ENCODE results near the gene CAB39L. TPM values are rescaled to one million over a fixed set of nuclear protein-coding genes. Genes with fewer than 3 reads are reported as not detected.

The CAB39L gene
- total RNA-seq, 2 donors from 2014 or later, result 5.3 to 8.6 TPM

DNA sequence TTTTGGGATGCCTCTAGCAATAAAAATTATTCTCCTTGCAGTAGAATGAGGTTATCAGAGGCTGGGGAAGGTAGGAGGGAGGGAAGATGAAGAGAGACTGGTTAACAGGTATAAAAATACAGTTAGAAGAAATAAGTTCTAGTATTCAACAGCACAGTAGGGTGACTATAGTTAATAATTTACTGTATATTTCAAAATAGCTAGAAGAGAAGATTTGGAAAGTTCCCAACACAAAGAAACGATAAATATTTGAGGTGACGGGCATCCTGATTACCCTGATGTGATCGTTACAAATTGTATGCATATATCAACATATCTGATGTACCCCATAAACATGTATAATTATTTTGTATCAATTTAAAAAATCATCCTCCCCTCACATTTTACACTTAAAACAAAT, 102.3 kb downstream of the CAB39L start:
- Histone ChIP-seq H3K9ac (ENCODE audit: extremely low read depth, low read length, poor library complexity, severe bottlenecking) (no peak overlapping the region), H3K27ac (ENCODE audit: low read depth, low read length) (no peak overlapping the region), H3K36me3 (ENCODE audit: control insufficient read depth, insufficient read depth, low read length) (no peaks in the 10 kb centered on the region), H3K9me3 (ENCODE audit: control insufficient read depth, low read length) (no peaks in the 10 kb centered on the region), H3K4me1 (ENCODE audit: control insufficient read depth, insufficient read depth, low read length) (no peaks in the 10 kb centered on the region), H3K27me3 (ENCODE audit: control insufficient read depth, insufficient read depth, low read length, poor library complexity, severe bottlenecking) (no peaks in the 10 kb centered on the region), H3K4me3 (ENCODE audit: low read length) (no peak overlapping the region)
- Mint-ChIP-seq H3K27me3 (ENCODE audit: insufficient read depth) (no peaks in the 10 kb centered on the region), H3K27ac (no peak overlapping the region), H3K36me3 (ENCODE audit: low read depth) (no peaks in the 10 kb centered on the region), H3K4me1 (no peaks in the 10 kb centered on the region), H3K4me3 (no peak overlapping the region), H3K9me3 (no peaks in the 10 kb centered on the region)
- no peak for DNase-seq
- TF ChIP-seq, protein P1, sequence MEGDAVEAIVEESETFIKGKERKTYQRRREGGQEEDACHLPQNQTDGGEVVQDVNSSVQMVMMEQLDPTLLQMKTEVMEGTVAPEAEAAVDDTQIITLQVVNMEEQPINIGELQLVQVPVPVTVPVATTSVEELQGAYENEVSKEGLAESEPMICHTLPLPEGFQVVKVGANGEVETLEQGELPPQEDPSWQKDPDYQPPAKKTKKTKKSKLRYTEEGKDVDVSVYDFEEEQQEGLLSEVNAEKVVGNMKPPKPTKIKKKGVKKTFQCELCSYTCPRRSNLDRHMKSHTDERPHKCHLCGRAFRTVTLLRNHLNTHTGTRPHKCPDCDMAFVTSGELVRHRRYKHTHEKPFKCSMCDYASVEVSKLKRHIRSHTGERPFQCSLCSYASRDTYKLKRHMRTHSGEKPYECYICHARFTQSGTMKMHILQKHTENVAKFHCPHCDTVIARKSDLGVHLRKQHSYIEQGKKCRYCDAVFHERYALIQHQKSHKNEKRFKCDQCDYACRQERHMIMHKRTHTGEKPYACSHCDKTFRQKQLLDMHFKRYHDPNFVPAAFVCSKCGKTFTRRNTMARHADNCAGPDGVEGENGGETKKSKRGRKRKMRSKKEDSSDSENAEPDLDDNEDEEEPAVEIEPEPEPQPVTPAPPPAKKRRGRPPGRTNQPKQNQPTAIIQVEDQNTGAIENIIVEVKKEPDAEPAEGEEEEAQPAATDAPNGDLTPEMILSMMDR (conservative IDR thresholded peaks at IDR 0.05), result no peak
- WGBS, 2 experiments (ENCODE audit: insufficient coverage in 1 of 2, insufficient read length in 1 of 2), result 85% methylated on average over 3 of the region's 3 CpGs; no CpG with 5 or more reads in 1 of the 2 experiments

DNA sequence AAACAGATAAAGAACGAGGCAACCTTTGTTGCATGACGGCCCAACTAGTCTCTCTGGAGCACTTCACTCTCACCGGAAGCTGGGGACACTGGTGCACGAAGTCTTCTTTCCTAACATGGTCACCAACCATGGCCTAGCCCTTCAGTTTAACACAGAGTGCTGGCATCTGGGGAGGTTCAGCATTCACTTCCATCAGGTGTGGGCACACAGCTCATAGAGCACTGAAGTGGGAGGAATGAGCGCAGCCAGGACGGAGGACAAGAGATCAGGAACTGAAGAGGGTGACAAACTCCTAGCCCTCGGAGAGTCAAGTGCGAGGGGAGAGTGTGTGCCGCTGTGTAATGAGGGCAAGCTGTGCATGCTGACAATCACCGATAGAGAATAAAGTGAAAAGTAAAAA, 103.7 kb downstream of the CAB39L start:
- H3K9ac ChIP-seq (ENCODE audit: extremely low read depth, low read length, poor library complexity, severe bottlenecking), result no peak overlapping the region
- Mint-ChIP-seq H3K4me1 (no peaks in the 10 kb centered on the region), H3K36me3 (ENCODE audit: low read depth) (no peaks in the 10 kb centered on the region), H3K27ac (no peak overlapping the region), H3K27me3 (ENCODE audit: insufficient read depth) (no peaks in the 10 kb centered on the region), H3K4me3 (no peak overlapping the region), H3K9me3 (no peaks in the 10 kb centered on the region)
- H3K27me3 ChIP-seq (ENCODE audit: control insufficient read depth, insufficient read depth, low read length, poor library complexity, severe bottlenecking), result no peaks in the 10 kb centered on the region
- H3K9me3 ChIP-seq (ENCODE audit: control insufficient read depth, low read length), result no peaks in the 10 kb centered on the region
- H3K4me3 ChIP-seq (ENCODE audit: low read length), result no peak overlapping the region
- H3K27ac ChIP-seq (ENCODE audit: low read depth, low read length), result no peak overlapping the region
- TF ChIP-seq, protein P1 (conservative IDR thresholded peaks at IDR 0.05), result no peak
- peaks cover 11% of the 10 kb centered on the region for H3K4me1 ChIP-seq (ENCODE audit: control insufficient read depth, insufficient read depth, low read length)
- WGBS, 2 experiments (ENCODE audit: insufficient coverage in 1 of 2, insufficient read length in 1 of 2), result 89 to 96% methylated on average over 6 to 9 of the region's 10 CpGs
- no peak for DNase-seq
- H3K36me3 ChIP-seq (ENCODE audit: control insufficient read depth, insufficient read depth, low read length), result no peaks in the 10 kb centered on the region

DNA sequence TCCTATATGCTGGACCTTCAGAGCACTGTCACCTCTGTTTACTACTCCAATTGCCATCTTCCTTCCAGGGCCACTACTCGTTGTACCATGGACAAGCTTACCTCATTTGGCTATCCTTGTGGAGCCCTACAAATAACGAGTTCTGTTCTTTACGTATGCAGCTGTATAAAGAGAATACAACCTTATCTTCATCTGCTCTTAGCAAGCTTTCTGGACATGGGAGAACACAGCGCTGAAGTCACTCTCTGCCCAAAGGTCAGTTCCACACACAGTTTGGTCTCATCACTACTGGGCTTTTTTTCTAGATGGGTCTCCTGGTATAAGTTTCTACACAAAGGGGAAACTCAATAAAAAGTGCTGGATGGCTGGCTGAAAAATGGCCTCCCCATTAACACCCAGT, 107.2 kb downstream of the CAB39L start:
- H3K27me3 ChIP-seq (ENCODE audit: control insufficient read depth, insufficient read depth, low read length, poor library complexity, severe bottlenecking), result no peaks in the 10 kb centered on the region
- Mint-ChIP-seq H3K27me3 (ENCODE audit: insufficient read depth) (peaks cover 3% of the 10 kb centered on the region), H3K4me3 (no peak overlapping the region), H3K9me3 (no peaks in the 10 kb centered on the region), H3K4me1 (no peaks in the 10 kb centered on the region), H3K36me3 (ENCODE audit: low read depth) (no peaks in the 10 kb centered on the region), H3K27ac (no peak overlapping the region)
- TF ChIP-seq, protein P1 (conservative IDR thresholded peaks at IDR 0.05), result no peak
- no peak for DNase-seq
- H3K4me3 ChIP-seq (ENCODE audit: low read length), result no peak overlapping the region
- H3K4me1 ChIP-seq (ENCODE audit: control insufficient read depth, insufficient read depth, low read length), result peaks cover 15% of the 10 kb centered on the region
- WGBS, 2 experiments (ENCODE audit: insufficient coverage in 1 of 2, insufficient read length in 1 of 2), result 84 to 91% methylated on average over 3 to 4 of the region's 4 CpGs
- H3K36me3 ChIP-seq (ENCODE audit: control insufficient read depth, insufficient read depth, low read length), result no peaks in the 10 kb centered on the region
- H3K9me3 ChIP-seq (ENCODE audit: control insufficient read depth, low read length), result no peaks in the 10 kb centered on the region
- no peak overlapping the region for H3K9ac ChIP-seq (ENCODE audit: extremely low read depth, low read length, poor library complexity, severe bottlenecking)
- no peak overlapping the region for H3K27ac ChIP-seq (ENCODE audit: low read depth, low read length)
